GM18526 (cell line): ENCODE measurements around the gene SLC6A19.

Experiments used
- POLR2A ChIP-seq: IDR thresholded peaks from 3 replicates; pipeline ENCODE4 v1.6.1; 2011; ENCODE audit not compliant: insufficient read length; ENCODE audit errors: extremely low read depth

SLC6A19 gene

DNA sequence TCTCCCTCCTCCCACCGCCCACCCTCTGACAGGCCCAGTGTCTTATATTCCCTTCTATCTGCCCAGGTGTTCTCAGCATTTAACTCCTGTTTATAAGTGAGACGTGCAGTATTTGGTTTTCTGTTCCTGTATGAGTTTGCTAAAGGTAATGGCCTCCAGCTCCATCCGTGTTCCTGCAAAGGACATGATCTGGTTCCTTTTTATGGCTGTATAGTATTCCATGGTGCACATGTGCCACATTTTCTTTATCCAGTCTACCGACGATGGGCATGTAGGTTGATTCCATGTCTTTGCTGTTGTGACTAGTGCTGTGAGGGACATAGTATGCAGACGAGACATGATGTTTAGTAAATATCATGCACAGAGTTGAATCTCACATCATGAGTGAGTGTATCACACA lies 7.0 kb upstream of the SLC6A19 start:
- no peak for TF ChIP-seq POLR2A

DNA sequence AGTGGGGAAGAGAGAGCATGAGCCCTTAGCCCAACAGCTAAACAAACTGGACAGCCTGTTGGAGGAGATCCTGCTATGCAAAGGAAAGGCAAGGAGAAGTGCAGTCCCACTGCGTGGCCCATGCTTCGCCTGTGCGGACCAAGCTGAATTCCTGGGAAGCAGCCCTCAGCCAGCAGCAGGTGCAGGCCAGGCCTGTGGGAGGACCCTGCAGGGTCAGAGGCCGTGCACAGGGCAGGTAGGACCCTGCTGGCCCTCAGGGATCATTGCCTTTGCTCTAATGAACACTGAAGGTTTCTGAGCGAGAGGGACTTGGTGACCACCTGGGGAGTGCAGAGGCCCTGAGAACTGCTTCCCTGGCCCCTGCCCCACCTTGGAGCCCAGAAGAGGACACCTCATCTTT lies 6.0 kb upstream of the SLC6A19 start:
- TF ChIP-seq POLR2A: no peak

DNA sequence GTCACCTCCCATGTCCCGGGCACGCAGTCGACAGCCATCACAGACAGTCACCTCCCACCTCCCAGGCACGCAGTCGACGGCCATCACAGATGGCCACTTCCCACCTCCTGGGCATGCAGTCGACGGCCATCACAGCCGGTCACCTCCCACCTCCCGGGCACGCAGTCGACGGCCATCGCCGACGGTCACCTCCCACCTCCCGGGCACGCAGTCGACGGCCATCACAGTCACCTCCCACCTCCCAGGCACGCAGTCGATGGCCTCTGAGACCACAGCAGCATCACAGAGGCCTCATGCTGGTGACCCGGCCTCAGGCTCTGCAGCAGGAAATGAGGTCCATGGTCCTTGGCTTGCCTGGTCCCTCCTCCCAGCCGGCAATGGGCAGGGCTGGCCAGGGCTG lies 5.5 kb upstream of the SLC6A19 start:
- TF ChIP-seq POLR2A: no peak

DNA sequence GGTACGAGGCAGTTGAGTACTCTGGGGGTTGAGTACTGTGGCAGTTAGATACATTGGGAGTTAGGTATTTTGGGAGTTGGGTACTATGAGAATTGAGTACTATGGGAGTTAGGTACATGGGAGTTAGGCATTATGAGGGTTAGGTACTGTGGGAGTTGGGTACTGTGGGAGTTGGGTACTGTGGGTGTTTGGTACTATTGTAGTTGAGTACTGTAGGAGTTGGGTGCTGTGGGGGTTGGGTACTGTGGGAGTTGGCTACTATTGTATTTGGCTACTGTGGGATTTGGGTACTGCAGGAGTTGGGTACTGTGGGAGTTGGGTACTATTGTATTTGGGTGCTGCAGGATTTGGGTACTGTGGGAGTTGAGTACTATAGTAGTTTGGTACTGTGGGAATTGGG lies 4.8 kb upstream of the SLC6A19 start:
- no peak for TF ChIP-seq POLR2A

DNA sequence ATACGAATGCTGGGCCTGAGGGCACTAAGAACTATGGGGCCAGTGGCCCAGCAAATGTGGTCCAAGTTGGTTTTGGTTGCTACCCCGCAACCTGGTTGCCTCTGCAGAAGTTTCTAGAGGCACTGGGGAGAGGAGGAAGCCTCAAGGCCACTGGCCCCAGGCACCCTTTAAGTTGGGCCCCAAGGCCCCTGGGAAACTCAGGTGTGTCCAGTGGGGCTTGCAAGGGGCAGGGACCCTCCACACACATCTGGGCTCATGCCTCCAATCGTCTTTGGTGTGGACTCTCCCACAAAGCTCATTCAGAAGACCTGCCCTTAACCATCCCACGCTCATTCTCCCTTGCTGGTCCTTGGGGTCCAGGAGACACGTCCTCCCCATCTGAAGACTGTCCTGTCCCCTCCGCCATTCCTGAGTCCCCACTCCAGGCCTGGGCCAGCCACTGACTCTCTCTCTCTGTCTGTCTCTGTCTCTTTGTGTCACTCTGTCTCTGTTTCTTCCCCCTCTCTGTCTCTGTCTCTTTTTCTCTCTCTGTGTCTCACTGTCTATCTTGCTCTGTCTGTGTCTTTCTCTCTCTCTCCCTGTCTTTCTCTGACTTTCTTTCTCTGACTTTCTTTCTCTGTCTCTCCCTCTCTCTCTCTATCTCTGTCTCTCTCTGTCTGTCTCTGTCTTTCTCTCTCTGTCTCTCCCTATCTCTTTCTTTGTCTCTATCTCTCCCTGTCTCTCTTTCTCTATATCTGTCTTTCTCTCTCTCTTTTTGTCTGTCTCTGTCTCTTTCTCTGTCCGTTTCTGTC lies 3.3 kb upstream of the SLC6A19 start:
- no peak for TF ChIP-seq POLR2A

DNA sequence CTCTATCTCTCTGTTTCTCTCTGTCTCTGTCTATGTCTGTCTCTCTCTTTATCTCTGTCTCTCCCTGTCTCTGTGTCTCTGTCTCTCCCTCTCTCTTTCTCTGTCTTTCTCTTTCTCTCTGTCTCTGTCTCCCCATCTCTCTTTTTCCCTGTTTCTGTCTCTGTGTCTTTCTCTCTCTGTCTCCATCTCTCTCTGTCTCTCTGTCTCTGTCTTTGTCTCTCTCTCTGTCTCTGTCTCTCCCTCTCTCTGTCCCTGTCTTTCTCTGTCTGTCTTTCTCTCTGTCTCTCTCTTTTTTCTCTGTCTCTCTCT lies 2.1 kb upstream of the SLC6A19 start:
- no peak for TF ChIP-seq POLR2A

DNA sequence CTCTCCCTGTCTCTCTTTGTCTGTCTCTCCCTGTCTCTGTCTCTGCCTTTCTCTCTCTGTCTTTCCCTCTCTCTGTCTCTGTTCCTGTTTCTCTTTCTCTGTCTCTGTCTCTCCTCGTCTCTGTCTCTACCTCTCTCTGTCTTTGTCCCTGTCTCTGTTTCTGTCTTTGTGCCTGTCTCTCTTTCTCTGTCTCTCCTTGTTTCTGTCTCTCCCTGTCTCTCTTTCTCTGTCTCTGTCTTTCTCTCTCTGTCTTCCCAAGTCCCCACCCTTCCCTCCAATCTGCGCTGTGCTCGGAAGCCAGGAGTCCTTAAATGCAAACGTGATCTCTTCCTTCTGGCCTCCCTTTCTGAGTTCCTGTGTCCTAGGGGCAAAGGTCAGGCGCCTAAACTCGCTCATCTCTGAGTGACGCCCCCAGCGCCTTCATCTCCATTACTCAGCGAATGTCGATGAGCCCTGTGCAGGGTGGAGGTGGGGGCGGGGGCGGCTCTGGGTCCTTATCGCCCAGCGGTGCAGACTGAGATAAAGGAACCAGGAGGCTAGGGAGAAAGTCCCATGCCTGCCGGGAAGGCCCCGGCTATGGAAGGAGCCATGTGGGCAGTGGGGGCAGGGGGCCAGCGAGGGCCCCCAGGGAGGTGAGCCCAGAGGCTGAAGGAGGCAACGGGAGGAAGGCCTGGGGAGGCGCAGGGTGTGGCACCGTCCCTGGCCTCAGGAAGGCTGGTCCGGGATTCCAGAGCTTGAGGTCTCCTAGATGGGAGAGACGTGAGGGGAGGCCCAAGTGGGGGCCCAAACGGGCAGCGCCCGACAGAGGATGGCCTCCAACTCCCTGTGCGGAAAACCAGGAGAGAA lies 1.5 kb upstream of the SLC6A19 start:
- no peak for TF ChIP-seq POLR2A

DNA sequence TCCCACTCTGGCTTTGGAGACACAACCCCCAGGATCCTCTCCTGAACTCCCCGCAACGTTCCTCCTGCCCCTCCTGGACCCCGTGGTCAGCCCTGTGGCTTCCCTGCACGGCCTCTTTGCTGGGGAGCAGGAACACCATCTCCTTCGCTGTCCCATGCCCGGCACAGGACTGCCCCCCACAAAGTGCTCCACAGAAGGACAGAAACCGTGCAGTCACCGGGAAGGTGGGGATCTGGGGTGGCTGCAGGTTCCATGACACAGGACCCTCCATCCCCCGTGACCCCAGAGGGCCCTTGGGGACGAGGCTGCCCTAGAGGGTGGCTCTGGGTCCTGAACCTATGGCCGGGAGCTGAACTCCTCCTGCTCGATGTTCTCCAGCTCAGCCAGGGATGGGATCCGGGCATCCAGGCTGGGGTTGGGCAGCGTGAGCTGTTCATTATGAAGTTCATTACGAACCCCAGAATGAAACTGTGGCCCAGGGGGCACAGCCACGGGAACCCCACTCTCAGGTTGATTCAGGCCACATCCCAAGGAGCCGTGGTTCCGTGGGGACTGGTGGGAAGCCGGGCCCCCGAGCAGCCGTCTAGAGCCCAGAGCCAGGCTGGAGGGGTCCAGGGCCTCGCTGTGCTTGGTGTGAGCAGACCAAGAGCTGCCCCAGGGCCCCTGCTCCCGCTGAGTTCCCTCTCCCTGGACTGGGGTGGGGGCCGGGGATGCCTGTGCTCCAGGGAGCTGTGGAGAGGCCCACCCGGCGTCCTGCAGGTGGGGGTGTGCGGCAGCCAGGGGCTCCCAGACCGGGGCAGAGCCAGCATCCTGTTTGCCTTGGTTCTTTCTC lies 684 bp upstream of the SLC6A19 start:
- no peak for TF ChIP-seq POLR2A

DNA sequence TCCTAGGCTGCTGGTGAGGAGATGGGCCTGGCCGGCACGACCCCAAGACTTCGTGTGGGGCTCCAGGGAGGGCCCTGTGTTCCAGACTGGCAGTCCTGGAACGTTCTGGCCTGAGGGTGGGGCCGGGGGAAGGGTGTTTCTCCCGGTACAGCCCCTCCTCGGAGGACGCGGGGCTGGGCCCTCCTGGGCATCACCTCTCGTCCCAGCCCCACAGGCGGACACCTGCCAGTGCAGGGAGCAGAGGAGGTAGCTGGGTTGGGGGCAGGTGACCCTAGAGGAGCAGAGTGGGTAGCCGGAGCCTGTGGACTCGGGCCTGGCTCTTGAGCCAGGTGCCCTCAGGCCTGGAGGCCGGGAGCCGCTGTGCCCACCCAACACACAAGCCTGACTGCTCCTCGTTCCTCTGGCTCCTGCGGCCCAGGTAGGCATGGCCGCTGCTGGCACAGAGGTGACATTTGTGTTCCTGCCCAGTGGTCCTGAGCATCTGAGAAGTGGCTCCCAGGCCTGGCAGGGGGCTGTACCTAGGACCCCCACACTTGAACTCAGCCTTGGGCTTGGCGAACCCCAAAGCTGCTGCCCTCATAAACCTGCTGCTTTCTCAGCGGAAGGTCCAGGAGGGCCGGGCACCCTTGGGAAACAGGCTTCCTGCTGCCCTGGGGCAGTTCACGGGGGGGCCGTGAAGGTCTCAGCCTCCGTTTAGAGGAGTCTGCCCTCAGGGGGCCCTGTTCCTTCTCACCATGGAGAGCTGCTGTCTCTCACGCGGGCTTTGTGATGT lies 817 bp downstream of the SLC6A19 start:
- no peak for TF ChIP-seq POLR2A

DNA sequence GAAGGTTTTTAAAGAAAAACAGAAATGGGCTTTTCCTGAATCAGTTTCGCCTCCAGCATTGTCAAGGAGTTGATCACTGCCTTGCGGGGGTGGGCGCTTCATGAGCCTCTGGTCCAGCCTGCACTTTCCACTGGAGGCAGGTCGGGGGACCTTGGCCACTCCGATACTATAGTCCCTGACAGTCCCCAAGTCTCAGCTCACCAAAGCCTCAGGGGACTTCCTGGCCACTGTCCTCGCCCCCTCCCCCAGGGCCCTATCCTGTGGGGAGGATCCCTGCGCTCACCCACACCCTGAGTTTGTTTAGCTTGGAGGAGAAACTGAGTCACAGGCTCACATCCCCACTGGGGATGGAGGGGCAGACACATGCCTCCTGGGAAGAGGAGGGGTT lies 1.4 kb downstream of the SLC6A19 start:
- no peak for TF ChIP-seq POLR2A

DNA sequence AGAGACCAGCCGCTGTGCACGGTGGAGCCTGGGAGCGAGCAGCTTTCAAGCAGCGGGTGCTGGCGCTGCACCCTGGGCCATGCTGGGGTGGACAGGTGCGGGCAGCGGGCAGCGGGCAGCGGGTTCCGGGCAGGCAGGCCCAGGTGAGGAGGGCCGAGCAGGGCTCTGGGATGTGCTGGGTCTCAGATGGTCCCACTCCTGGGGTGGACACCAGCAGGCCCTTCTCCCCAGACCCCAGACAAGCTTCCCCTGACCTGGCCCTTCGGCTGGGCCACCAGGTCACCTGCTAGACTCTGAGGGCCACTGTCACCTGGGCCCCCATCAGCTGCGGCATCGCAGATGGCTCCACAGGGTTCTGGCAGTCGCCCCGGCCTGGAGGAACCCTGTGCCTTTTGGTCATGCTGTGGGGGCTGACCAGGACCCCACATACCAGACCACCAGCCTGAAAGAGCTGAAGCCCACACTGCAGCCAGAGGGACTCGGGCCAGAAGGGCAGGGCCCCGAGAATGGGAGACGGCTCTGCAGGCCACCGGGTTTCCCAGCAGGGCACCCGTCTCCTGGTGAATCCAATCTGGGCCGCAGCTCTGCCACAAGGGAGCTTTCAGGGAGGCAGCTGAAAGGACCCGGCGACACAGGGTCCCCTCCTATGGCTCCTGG lies 2.0 kb downstream of the SLC6A19 start:
- TF ChIP-seq POLR2A: no peak

DNA sequence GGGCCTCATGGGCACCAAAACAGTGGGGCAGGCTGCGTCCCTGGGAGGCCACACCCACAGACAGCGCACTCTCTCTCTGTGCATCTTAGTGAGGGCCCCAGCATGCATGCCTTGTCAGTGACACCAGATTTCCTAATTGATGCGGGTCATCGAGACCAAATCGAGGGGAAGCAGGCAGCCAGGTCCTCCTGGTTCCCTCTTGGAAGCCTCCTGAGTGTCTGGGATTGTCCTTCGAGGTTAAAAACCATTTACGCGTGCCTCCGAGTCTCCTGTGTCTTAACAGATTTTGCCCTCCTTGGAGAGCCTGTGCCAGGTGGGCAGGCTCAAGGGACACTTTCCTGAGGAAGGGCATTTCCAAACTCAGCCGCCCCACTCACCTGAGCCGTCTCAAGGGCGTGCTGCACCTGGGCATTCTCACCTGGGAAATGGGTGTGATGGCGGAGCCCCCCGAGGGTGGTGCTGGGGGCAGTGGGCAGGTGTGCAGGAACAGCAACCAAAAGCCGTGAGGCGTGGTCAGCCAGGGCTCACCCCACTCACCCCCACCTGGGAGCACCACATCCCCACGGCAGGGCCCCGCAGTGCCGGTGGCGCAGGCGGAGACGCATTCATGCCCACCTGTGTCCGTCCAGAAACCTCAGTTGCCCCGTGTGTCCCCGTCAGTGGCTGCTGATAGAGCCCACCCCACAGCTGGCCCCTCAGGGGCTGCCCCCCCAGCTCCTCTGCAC lies 2.7 kb downstream of the SLC6A19 start:
- no peak for TF ChIP-seq POLR2A

DNA sequence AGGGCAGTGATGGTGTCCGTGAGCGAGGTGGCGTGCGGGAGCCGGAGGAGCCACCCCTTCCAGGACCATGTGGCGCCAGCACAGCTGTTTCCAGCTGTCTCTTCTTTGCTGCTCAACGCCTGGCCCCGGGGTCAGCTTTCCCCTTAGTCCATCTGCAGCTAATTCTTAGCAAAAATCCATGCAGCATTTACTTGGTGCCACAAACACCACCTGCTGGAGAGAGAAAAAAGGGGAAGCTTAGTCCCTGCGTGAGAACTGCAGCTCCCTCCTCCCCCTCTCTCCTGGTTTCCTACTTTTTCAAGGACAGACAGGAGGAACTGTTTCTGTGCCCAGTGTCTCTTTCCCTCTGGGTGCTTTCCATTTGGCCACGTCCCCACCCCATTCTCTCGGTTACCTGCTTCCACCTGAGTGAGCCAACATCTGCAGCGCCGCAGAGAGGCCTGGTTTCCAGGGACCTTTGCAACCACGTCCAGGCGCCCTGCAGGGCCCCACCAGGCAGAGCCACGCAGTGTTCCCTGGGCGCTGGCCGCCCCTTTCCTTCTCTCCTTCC lies 3.4 kb downstream of the SLC6A19 start:
- TF ChIP-seq POLR2A: no peak
